PC-9 (cell line): ENCODE results near the gene GAB2.

ENCODE experiments used
- EZH2 ChIP-seq: fragments of 200-600 bp; sonication (generic); IDR thresholded peaks from 2 replicates; pipeline ENCODE4 v1.8.0; 2017; ENCODE audit warnings: antibody characterized with exemption, low read depth
- TF ChIP-seq, protein P1 (sequence below): fragments of 200-600 bp; sonication (generic); conservative IDR thresholded peaks from 2 replicates; pipeline ENCODE4 v1.6.1; 2017; ENCODE audit warnings: mixed run types, antibody characterized with exemption, mild to moderate bottlenecking, moderate library complexity

DNA sequence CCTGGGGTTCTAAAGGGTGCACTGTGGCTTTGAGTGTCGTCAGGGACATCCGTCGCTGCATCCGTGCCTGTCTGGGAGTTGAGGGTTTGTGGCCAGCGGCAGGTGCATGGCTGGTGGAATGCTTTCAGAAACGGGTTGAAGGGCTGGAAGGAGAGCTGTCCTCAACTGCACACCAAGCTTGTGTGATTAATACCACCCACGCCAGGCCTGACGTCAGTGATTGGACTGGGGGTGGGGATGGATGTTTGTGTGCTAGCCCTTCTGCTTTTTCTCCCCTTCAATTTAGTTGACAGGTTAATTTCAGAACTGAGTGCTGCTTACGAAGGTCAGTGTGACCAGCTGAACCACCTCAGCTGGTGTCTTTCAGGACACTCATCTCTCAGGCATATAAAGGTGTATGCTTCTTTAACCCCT is 3.2 kb upstream of the GAB2 start:
- TF ChIP-seq, protein P1, sequence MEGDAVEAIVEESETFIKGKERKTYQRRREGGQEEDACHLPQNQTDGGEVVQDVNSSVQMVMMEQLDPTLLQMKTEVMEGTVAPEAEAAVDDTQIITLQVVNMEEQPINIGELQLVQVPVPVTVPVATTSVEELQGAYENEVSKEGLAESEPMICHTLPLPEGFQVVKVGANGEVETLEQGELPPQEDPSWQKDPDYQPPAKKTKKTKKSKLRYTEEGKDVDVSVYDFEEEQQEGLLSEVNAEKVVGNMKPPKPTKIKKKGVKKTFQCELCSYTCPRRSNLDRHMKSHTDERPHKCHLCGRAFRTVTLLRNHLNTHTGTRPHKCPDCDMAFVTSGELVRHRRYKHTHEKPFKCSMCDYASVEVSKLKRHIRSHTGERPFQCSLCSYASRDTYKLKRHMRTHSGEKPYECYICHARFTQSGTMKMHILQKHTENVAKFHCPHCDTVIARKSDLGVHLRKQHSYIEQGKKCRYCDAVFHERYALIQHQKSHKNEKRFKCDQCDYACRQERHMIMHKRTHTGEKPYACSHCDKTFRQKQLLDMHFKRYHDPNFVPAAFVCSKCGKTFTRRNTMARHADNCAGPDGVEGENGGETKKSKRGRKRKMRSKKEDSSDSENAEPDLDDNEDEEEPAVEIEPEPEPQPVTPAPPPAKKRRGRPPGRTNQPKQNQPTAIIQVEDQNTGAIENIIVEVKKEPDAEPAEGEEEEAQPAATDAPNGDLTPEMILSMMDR: no peak
- no peak for TF ChIP-seq EZH2
